HepG2 (cell line): Measurements from ENCODE around the gene TMEM229B. TPM values are rescaled to one million over a fixed set of nuclear protein-coding genes. Genes with fewer than 3 reads are reported as not detected.
A peak's percentile ranks its signal among the peaks of the same experiment; 100 is the strongest.

Source experiments
- GABPB1 ChIP-seq: IDR thresholded peaks from 2 replicates; pipeline ENCODE4 v1.6.1; 2016; ENCODE audit warnings: mild to moderate bottlenecking, missing genetic modification reagents, moderate library complexity, missing compliant biosample characterization
- GATAD2A ChIP-seq: IDR thresholded peaks from 2 replicates; pipeline ENCODE4 v1.6.1; 2016
- SIN3B ChIP-seq: fragments of 150-350 bp; IDR thresholded peaks from 2 replicates; pipeline ENCODE4 v1.6.1; 2014; ENCODE audit warnings: low read length
- SMC3 ChIP-seq: IDR thresholded peaks from 2 replicates; pipeline ENCODE4 v1.6.1; 2011; ENCODE audit warnings: low read length, improper control_type of control experiment
- STAG1 ChIP-seq: sonication (generic); formaldehyde crosslinking; IDR thresholded peaks from 2 replicates; pipeline ENCODE4 v1.4.0; 2020; ENCODE audit warnings: missing genetic modification reagents
- ZNF180 ChIP-seq: sonication (generic); formaldehyde crosslinking; IDR thresholded peaks from 2 replicates; pipeline ENCODE4 v1.4.0; 2020; ENCODE audit warnings: low read depth, missing genetic modification reagents, borderline replicate concordance
- ZNF317 ChIP-seq: sonication (generic); formaldehyde crosslinking; IDR thresholded peaks from 2 replicates; pipeline ENCODE4 v1.5.0; 2020; ENCODE audit warnings: mild to moderate bottlenecking, missing genetic modification reagents
- ZNF501 ChIP-seq: sonication (generic); formaldehyde crosslinking; IDR thresholded peaks from 2 replicates; pipeline ENCODE4 v1.5.1; 2020; ENCODE audit warnings: mild to moderate bottlenecking, moderate library complexity, missing genetic modification reagents
- ZNF547 ChIP-seq: sonication (generic); formaldehyde crosslinking; IDR thresholded peaks from 2 replicates; pipeline ENCODE4 v1.5.1; 2020; ENCODE audit warnings: mild to moderate bottlenecking, missing genetic modification reagents
- ZNF556 ChIP-seq: sonication (generic); formaldehyde crosslinking; IDR thresholded peaks from 2 replicates; pipeline ENCODE4 v1.4.0; 2020; ENCODE audit warnings: mild to moderate bottlenecking, missing genetic modification reagents, borderline replicate concordance
- ZNF577 ChIP-seq: sonication (generic); formaldehyde crosslinking; IDR thresholded peaks from 2 replicates; pipeline ENCODE4 v1.4.0; 2020; ENCODE audit warnings: mild to moderate bottlenecking, low read depth, missing genetic modification reagents, borderline replicate concordance
- ZNF616 ChIP-seq: sonication (generic); formaldehyde crosslinking; IDR thresholded peaks from 2 replicates; pipeline ENCODE4 v1.5.0; 2020; ENCODE audit warnings: low read depth, mild to moderate bottlenecking, missing genetic modification reagents
- ZNF768 ChIP-seq: sonication (generic); formaldehyde crosslinking; IDR thresholded peaks from 2 replicates; pipeline ENCODE4 v1.4.0; 2020; ENCODE audit warnings: missing genetic modification reagents
- polyA plus RNA-seq, 8 experiments: library from polyadenylated mRNA; depleted of rRNA in 3 of 8; stranded (reverse) in 7 of 8; unstranded in 1 of 8; fragments of >200 nt; fragmentation: Illumina TruSeq in 4 of 8; extraction: Trizol in 4 of 8; gene quantifications; 2 replicates each; pipeline versions ENCODE4 v1.2.1 to v1.2.3, GENCODE V29; 2011 to 2016; ENCODE audit warnings: low read depth in 4 of 8, missing spikeins in 1 of 8, mixed read lengths in 1 of 8; ENCODE audit not compliant: insufficient read depth in 1 of 8
- total RNA-seq, 5 experiments: library from RNA; depleted of rRNA; stranded (reverse); fragments of >200 nt; fragmentation: Illumina TruSeq; extraction: Trizol; gene quantifications; 2 replicates each; pipeline ENCODE4 v1.2.3, GENCODE V29; 2016; ENCODE audit warnings: low read depth in 1 of 5
- TF ChIP-seq, protein P1 (sequence below): sonication (generic); formaldehyde crosslinking; IDR thresholded peaks from 2 replicates; pipeline ENCODE4 v1.9.0; 2022; ENCODE audit warnings: missing genetic modification reagents, mild to moderate bottlenecking, borderline replicate concordance
- TF ChIP-seq, protein P2 (sequence below): sonication (generic); formaldehyde crosslinking; IDR thresholded peaks from 2 replicates; pipeline ENCODE4 v1.8.0; 2022; ENCODE audit warnings: mild to moderate bottlenecking, missing genetic modification reagents, moderate library complexity
- TF ChIP-seq, protein P3 (sequence below): sonication (generic); formaldehyde crosslinking; IDR thresholded peaks from 2 replicates; pipeline ENCODE4 v1.5.0; 2020; ENCODE audit warnings: missing genetic modification reagents, mild to moderate bottlenecking, borderline replicate concordance
- TF ChIP-seq, protein P4 (sequence below), 2 experiments: sonication (generic) in 1 of 2; formaldehyde crosslinking in 1 of 2; IDR thresholded peaks; 2 replicates each; pipeline versions ENCODE4 v1.4.0 to v1.6.1; 2018 to 2020; ENCODE audit warnings: missing genetic modification reagents in 2 of 2, borderline replicate concordance in 1 of 2, low read depth in 1 of 2, mild to moderate bottlenecking in 1 of 2, missing biosample characterization in 1 of 2
- TF ChIP-seq, protein P5 (sequence below): IDR thresholded peaks from 2 replicates; pipeline ENCODE4 v1.6.1; 2018; ENCODE audit warnings: missing genetic modification reagents, mild to moderate bottlenecking, missing compliant biosample characterization

Gene TMEM229B
- total and polyA plus RNA-seq, 2 of the 13 experiments (the other 11 are each of a cell fraction or from before 2014, with no cell fraction given), result 0.69 to 1.1 TPM

DNA sequence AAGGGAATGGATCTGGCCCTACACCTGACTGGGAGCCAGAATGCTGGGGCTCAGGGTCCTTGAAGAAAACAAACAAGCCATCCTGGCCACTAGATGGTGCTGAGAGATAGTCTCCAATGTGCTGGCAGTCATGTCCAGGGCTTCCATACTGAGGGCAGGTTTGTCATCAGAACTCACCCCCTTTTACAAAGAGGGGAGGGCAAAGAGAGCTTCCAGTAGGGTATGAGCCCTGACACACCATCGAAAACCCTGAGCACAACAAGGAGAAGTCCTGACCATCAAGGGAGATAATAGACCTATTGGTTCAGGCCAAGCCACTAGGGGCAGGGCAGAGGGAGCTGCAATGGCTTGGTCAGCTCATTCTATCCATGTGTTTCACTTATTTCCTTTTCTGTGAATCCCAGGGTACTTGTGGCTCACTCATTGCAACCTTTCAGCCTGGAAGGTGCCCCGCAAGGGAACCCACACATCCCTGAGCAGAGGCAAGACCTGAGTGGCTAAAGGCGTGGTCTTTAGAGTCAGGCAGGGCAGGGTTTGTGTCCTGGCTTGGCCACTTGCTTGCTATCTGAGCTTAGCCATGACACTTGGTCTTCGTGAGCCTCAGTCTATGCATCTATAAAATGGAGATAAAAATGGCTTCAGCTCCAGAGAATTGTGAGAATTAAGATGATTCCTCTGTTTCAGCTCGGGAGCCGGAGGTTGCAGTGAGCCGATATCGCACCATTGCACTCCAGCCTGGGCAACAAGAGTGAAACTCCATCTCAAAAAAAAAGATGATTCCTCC, 38.3 kb upstream of the TMEM229B start (continued):
- TF ChIP-seq, protein P1, sequence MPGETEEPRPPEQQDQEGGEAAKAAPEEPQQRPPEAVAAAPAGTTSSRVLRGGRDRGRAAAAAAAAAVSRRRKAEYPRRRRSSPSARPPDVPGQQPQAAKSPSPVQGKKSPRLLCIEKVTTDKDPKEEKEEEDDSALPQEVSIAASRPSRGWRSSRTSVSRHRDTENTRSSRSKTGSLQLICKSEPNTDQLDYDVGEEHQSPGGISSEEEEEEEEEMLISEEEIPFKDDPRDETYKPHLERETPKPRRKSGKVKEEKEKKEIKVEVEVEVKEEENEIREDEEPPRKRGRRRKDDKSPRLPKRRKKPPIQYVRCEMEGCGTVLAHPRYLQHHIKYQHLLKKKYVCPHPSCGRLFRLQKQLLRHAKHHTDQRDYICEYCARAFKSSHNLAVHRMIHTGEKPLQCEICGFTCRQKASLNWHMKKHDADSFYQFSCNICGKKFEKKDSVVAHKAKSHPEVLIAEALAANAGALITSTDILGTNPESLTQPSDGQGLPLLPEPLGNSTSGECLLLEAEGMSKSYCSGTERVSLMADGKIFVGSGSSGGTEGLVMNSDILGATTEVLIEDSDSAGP (CRISPR knock-in tag), result peak; percentile 41; the same call in 1 of the 2 replicates
- TF ChIP-seq, protein P2, sequence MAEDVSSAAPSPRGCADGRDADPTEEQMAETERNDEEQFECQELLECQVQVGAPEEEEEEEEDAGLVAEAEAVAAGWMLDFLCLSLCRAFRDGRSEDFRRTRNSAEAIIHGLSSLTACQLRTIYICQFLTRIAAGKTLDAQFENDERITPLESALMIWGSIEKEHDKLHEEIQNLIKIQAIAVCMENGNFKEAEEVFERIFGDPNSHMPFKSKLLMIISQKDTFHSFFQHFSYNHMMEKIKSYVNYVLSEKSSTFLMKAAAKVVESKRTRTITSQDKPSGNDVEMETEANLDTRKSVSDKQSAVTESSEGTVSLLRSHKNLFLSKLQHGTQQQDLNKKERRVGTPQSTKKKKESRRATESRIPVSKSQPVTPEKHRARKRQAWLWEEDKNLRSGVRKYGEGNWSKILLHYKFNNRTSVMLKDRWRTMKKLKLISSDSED (CRISPR knock-in tag), result no peak
- no peak for TF ChIP-seq ZNF180 (CRISPR knock-in tag)
- 0 out of 2 replicates have a peak, but pooled peaks have one; percentile 41 for TF ChIP-seq ZNF317 (CRISPR knock-in tag)
- TF ChIP-seq, protein P3, sequence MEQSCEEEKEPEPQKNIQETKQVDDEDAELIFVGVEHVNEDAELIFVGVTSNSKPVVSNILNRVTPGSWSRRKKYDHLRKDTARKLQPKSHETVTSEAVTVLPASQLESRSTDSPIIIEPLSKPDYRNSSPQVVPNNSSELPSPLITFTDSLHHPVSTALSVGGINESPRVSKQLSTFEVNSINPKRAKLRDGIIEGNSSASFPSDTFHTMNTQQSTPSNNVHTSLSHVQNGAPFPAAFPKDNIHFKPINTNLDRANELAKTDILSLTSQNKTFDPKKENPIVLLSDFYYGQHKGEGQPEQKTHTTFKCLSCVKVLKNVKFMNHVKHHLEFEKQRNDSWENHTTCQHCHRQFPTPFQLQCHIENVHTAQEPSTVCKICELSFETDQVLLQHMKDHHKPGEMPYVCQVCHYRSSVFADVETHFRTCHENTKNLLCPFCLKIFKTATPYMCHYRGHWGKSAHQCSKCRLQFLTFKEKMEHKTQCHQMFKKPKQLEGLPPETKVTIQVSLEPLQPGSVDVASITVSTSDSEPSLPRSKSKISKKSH (CRISPR knock-in tag), result no peak
- no peak for TF ChIP-seq SIN3B
- TF ChIP-seq ZNF768 (CRISPR knock-in tag), result no peak
- TF ChIP-seq, protein P4, sequence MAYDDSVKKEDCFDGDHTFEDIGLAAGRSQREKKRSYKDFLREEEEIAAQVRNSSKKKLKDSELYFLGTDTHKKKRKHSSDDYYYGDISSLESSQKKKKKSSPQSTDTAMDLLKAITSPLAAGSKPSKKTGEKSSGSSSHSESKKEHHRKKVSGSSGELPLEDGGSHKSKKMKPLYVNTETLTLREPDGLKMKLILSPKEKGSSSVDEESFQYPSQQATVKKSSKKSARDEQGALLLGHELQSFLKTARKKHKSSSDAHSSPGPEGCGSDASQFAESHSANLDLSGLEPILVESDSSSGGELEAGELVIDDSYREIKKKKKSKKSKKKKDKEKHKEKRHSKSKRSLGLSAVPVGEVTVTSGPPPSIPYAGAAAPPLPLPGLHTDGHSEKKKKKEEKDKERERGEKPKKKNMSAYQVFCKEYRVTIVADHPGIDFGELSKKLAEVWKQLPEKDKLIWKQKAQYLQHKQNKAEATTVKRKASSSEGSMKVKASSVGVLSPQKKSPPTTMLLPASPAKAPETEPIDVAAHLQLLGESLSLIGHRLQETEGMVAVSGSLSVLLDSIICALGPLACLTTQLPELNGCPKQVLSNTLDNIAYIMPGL (CRISPR knock-in tag; IDR thresholded peaks at IDR 0.05; ENCODE audit: borderline replicate concordance in 1 of 2, low read depth in 1 of 2), result peak; percentile 39 to 62; a peak in 3 of 4 replicates
- TF ChIP-seq STAG1 (CRISPR knock-in tag), result peak; percentile 78
- TF ChIP-seq, protein P5, sequence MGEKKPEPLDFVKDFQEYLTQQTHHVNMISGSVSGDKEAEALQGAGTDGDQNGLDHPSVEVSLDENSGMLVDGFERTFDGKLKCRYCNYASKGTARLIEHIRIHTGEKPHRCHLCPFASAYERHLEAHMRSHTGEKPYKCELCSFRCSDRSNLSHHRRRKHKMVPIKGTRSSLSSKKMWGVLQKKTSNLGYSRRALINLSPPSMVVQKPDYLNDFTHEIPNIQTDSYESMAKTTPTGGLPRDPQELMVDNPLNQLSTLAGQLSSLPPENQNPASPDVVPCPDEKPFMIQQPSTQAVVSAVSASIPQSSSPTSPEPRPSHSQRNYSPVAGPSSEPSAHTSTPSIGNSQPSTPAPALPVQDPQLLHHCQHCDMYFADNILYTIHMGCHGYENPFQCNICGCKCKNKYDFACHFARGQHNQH (CRISPR knock-in tag), result no peak
- TF ChIP-seq SMC3, result peak; percentile 54
- no peak for TF ChIP-seq ZNF577
- 0 out of 2 replicates have a peak, but pooled peaks have one; percentile 22 for TF ChIP-seq ZNF501 (CRISPR knock-in tag)
- TF ChIP-seq GABPB1 (CRISPR knock-in tag), result no peak
- no peak for TF ChIP-seq ZNF616 (CRISPR knock-in tag)
- no peak for TF ChIP-seq ZNF556 (CRISPR knock-in tag)
- TF ChIP-seq ZNF547, result no peak
- peak; percentile 41; the same call in 1 of the 2 replicates for TF ChIP-seq GATAD2A
